Naive B cell (primary cell): ENCODE measurements around the gene CDYL. TPM values are rescaled to one million over a fixed set of nuclear protein-coding genes. Genes with fewer than 3 reads are reported as not detected.
"Not testable (repeated sequence)": the region's sequence is repeated elsewhere in the genome, so short reads cannot be mapped to it uniquely, and the experiment has no call there.

Source experiments
- ATAC-seq, 2 donors: fragments of 150-1000 bp; cut with Tn5 transposase; 2 replicates each; pipeline ENCODE4 v1.10.0; 2021; ENCODE audit warnings: low read depth in 2 of 2, mild to moderate bottlenecking in 2 of 2, moderate library complexity in 2 of 2
- DNase-seq: peaks from one replicate; pipeline ENCODE4 v3.0.0; 2022
- H3K27ac Mint-ChIP-seq, 6 donors: one replicate each; pipeline ENCODE4 v1.8.0; 2020 to 2022; ENCODE audit warnings: mild to moderate bottlenecking in 6 of 6, mixed read lengths in 6 of 6, moderate library complexity in 5 of 6, inconsistent platforms in 2 of 6
- H3K27me3 Mint-ChIP-seq, 3 donors: one replicate each; pipeline ENCODE4 v1.8.0; 2021 to 2022; ENCODE audit warnings: mixed read lengths in 3 of 3, mild to moderate bottlenecking in 1 of 3
- H3K36me3 Mint-ChIP-seq, 2 donors: one replicate each; pipeline ENCODE4 v1.8.0; 2020 to 2022; ENCODE audit warnings: mixed read lengths in 2 of 2, inconsistent platforms in 1 of 2, mild to moderate bottlenecking in 1 of 2
- H3K4me1 Mint-ChIP-seq, 3 donors: one replicate each; pipeline ENCODE4 v1.8.0; 2020 to 2022; ENCODE audit warnings: mixed read lengths in 3 of 3, inconsistent platforms in 1 of 3, mild to moderate bottlenecking in 1 of 3, moderate library complexity in 1 of 3
- H3K4me3 Mint-ChIP-seq, 8 donors: one replicate each; pipeline ENCODE4 v1.8.0; 2020 to 2022; ENCODE audit warnings: mild to moderate bottlenecking in 8 of 8, mixed read lengths in 8 of 8, moderate library complexity in 8 of 8, inconsistent platforms in 2 of 8
- H3K9me3 Mint-ChIP-seq, 7 donors: one replicate each; pipeline ENCODE4 v1.8.0; 2020 to 2022; ENCODE audit warnings: mixed read lengths in 7 of 7, mild to moderate bottlenecking in 5 of 7, inconsistent platforms in 2 of 7, moderate library complexity in 1 of 7
- polyA plus RNA-seq, 6 donors: library from polyadenylated mRNA; unstranded; fragments of 300-500 nt; fragmentation: Illumina TruSeq; gene quantifications; one replicate each; pipeline ENCODE4 v1.2.3, GENCODE V29; 2021; ENCODE audit warnings: low read depth in 6 of 6

Gene CDYL
- polyA plus RNA-seq, 6 donors from 2014 or later: 5.5 to 9.8 (median 7.8) TPM

DNA sequence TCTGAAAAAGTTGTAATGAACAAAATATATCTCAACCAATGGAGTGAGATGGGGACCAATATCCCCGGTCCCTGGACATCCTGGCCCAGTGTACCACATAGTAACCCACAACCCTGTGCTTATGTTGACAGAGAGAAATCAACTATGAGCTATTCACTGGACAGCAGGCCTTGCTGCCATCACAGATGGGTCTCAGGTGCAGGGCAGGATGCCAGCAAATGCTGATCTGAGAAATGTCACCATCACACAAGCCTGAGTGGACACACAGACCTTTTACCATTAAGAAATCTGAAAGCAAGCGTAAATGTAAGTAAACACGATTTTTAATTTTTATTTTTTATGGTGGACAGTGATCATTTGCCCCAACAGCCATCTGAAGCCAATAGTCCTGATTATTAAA is 218.5 kb downstream of the CDYL start:
- Mint-ChIP-seq H3K9me3 (peaks cover 0 to 3% (median 0%) of the 10 kb centered on the region in 7 donors), H3K4me3 (no peak overlapping the region), H3K27ac (no peak overlapping the region), H3K27me3 (no peaks in the 10 kb centered on the region), H3K4me1 (no peaks in the 10 kb centered on the region), H3K36me3 (peaks cover 23 to 33% of the 10 kb centered on the region in 2 donors)
- ATAC-seq (no peak), DNase-seq (no peak)

DNA sequence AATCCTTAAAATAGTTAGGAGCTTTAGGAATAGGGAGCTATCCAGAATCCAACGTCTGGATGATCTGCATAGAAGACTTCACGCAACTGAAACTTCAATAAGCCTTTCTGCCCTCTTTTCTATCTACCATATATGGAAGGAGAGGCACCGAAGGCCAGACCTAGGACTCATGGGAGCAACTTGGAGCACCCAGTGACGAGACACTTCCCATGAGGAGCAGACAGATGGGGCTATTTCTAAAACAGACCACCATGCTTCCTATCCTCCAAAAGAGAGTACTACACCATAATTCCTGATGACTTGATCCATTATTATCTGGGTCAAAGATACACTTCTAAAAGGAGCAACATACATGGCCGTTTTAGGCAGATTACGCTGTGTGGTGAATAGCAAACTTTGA is 221.7 kb downstream of the CDYL start:
- no peaks in the 10 kb centered on the region for H3K9me3 Mint-ChIP-seq
- no peak overlapping the region for H3K27ac Mint-ChIP-seq
- H3K4me1 Mint-ChIP-seq: no peaks in the 10 kb centered on the region
- no peak for ATAC-seq
- no peaks in the 10 kb centered on the region for H3K27me3 Mint-ChIP-seq
- peaks cover 8 to 31% of the 10 kb centered on the region in 2 donors for H3K36me3 Mint-ChIP-seq
- no peak for DNase-seq
- peak overlapping the region in 2 of 8 donors; percentile 39 to 61 for H3K4me3 Mint-ChIP-seq

DNA sequence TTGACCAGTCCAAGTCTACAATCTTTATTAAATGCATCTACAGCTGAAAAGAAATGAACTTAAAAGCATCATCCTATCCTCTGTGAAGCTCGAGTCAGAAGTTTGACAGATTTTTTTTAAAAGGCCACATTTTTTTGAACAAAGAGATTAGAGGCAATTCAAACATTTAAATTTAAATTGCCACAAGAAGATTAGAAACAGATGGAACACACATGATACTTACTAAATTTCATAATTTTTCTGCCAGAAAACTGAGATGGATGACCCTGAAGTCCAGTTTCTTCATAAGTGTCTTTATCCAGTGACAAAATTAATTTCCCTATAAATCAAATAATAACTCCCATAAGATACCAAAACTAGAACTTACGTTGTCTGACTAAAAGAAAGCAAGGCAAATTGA is 223.4 kb downstream of the CDYL start:
- no peak for ATAC-seq
- H3K36me3 Mint-ChIP-seq: peaks cover 8 to 31% of the 10 kb centered on the region in 2 donors
- no peaks in the 10 kb centered on the region for H3K9me3 Mint-ChIP-seq
- no peak overlapping the region for H3K4me3 Mint-ChIP-seq
- H3K27ac Mint-ChIP-seq: no peak overlapping the region
- peaks cover under 1 to 13% (median 10%) of the 10 kb centered on the region in 3 donors for H3K4me1 Mint-ChIP-seq
- H3K27me3 Mint-ChIP-seq: no peaks in the 10 kb centered on the region
- DNase-seq: no peak

DNA sequence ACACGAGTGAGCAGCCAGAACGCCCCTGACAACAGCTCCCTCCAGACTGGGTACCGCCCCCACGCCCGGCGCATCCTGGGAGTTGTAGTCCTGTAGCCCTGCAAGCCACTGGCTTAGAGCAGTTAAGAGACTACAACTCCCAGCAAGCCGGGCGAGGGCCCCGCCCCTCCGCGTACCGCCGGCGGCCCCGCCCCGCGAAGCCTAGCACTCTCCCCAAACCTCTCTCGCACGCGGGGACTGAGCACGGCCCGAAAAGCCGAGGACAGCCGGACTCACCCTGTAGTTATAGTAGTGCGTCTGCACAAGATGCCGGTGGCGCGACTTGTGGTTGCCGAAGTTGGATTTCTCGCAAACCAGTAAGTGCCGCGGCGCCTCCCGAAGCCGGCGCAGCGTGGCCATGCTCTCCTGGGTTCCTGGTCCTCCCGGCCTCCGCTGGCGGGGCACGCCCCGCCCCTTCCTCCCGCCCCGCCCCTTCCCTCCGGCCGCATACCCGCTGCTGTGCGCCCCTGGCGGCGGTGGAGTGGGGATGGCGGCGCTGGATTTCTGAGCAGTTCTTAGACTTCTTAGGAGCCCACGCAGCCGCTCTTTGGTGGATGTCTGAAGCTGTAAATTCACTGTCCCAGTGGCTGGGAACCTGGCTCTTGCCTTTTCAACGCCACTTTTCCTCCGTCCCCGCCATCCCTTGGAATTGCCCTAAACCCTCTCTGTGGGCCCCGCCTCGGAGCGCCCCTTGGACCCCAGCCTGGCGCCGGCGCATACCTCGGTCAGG is 227.6 kb downstream of the CDYL start, which contains the start of gene RPP40:
RPP40 (minus strand) TSS at position 434 of the 769 bp plus-strand sequence; CDS start at position 399, 35 bp downstream.
- Mint-ChIP-seq H3K4me1 (peaks cover 6 to 14% (median 13%) of the 10 kb centered on the region in 3 donors), H3K27me3 (no peaks in the 10 kb centered on the region), H3K36me3 (peaks cover 0 to 10% of the 10 kb centered on the region in 2 donors), H3K9me3 (no peaks in the 10 kb centered on the region), H3K27ac (peak within 1 kb of the TSS; percentile 82 to 97 (median 88)), H3K4me3 (peak within 1 kb of the TSS; percentile 89 to 97 (median 96))
- peak; percentile 99 for DNase-seq
- ATAC-seq: peak; percentile 92

DNA sequence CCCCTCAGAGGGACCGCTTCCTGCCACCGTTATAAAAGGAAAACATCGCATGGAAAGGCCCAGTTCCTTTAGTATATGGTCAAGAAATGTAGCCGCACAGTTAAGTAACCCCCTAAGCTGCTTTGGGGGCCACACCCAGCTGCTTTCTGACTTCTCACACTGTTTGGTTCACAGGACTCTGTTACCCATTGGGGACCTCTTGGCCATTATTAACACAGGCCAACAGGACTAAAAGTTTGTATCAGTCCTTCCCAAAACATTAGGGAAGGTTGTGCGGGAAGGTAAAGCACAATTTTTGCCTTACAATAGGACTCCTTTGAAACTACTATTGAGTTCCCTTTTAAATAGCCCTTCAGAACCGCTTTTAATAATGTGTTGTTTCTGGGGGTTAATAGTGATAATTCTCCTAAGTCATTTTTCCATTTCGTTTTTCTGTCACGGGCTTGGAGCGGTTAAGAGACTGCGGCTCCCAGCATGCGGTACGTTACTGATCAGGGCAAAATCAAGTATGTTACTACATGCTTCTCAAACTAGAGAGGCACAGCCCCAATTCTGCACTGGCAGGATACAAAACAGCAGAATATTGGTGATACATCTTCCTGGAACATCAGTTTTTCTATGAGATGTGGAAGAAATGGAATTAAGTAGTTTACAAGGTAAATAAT is 228.3 kb downstream of the CDYL start:
- Mint-ChIP-seq H3K9me3 (no peaks in the 10 kb centered on the region), H3K4me1 (peaks cover 6 to 14% (median 13%) of the 10 kb centered on the region in 3 donors), H3K27ac (peak overlapping the region; percentile 82 to 97 (median 88)), H3K36me3 (peaks cover 0 to 10% of the 10 kb centered on the region in 2 donors), H3K27me3 (no peaks in the 10 kb centered on the region), H3K4me3 (peak overlapping the region; percentile 89 to 97 (median 96))
- DNase-seq: no peak
- no peak for ATAC-seq

DNA sequence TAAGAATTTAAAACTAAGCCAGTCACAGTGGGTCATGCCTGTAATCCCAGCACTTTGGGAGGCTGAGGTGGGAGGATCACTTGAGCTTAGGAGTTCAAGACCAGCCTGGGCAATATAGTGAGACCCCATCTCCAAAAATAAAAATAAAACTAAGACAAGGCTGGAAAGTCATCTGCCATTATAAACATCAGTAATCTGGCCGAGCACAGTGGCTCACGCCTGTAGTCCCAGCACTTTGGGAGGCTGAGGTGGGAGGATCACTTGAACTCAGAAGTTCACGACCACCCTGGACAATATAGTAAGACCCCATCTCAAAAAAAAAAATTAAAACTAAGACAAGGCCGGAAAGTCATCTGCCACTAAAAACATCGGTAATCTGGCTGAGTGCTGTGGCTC is 228.8 kb downstream of the CDYL start:
- DNase-seq, H3K36me3 Mint-ChIP-seq, ATAC-seq, H3K9me3 Mint-ChIP-seq, H3K27ac Mint-ChIP-seq, H3K27me3 Mint-ChIP-seq: not testable (repeated sequence)
- peak overlapping the region in 6 of 8 donors; percentile 22 to 97 (median 71) for H3K4me3 Mint-ChIP-seq
- H3K4me1 Mint-ChIP-seq: peaks cover 6 to 14% (median 13%) of the 10 kb centered on the region in 3 donors

Other genes with a start within 250 kb of the CDYL start
- 10 to 100 TPM; 12.0 to 22.2 (median 18.8) TPM for gene RPP40, start 227.6 kb downstream of the CDYL start, polyA plus RNA-seq